Muscle of back (tissue), 11 donors: ENCODE measurements around the gene HMCN1. TPM values are rescaled to one million over a fixed set of nuclear protein-coding genes. Genes with fewer than 3 reads are reported as not detected.
A peak's percentile ranks its signal among the peaks of the same experiment; 100 is the strongest.

ENCODE experiments used
- DNase-seq, 3 donors: peaks; one replicate each; pipeline versions ENCODE4 v3.0.0 to v3.0.0-alpha.2; 2013
- polyA plus RNA-seq, 10 donors: library from polyadenylated mRNA; unstranded; fragments of 120-200 nt; gene quantifications; one replicate each; pipeline ENCODE4 v1.2.1, GENCODE V29; 2013; ENCODE audit not compliant: insufficient read length in 10 of 10

HMCN1 gene
- polyA plus RNA-seq, 10 donors = 7.7 to 23.8 (median 14.1) TPM

DNA sequence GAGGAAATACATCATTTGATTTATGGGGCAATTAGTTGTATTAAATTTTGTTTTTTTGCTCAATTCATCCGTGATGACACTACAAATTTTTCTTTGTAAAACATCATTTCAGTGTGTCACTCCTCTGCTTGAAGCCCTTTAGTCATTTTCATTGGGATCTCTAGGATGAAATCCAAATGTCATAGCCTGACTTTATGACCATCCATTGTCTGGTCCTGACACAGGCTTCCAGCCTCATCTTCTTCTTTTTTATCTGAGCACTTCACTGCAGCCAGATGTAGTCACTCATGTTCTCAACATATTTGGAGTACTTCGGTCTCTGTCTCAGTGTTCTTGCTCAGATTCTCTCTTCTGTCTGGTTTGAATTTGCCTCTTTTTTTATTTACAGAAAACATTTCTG lies 173.1 kb downstream of the HMCN1 start:
- DNase-seq = no peak

GRCh38 chr1:185911978-185912377 lies 177.8 kb downstream of the HMCN1 start:
- no peak for DNase-seq

DNA sequence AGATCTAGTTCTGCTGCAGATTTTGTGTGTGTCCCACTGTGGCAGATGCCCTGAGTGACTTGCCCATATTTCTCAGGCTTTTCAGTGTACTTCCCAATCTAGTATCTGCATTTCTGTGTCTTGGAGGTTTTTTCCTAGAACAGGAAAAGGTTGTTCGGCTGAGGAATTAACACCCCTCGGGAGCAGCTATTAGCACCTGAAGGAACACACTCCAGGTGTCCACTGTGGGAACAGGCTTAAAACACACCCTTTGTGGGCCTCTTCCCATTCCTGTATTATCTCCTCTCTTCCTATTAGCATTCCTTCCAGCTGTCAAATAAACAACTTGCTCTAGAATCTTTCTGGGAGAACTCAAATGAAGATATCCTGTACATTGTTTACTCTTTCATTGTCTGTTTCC lies 178.3 kb downstream of the HMCN1 start:
- DNase-seq = no peak

- DNase-seq = no peak
Measured at GRCh38 chr1:185914089-185914488, 179.9 kb downstream of the HMCN1 start.

- DNase-seq = no peak
Measured at GRCh38 chr1:185916861-185917260, 182.7 kb downstream of the HMCN1 start.

DNA sequence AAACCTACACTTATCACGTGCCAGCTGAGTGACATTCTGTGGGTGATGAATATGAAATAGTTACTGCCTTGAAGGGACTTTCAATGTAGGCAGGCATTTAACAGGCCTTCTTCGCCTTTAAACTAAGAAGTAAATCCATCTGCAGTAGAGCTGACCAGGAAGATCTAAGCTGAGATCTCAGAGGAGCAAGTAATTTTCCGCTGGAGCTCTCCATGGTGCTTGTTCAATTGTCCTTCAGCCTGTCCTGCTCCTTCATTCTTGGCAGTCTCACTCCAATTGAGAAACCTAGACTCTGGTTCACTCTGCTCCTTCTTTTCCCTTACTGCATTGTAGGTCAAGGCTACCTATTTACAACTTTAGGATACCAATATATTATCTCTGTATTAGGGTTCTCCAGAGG lies 183.5 kb downstream of the HMCN1 start:
- DNase-seq = peak in 2 of 3 donors; percentile 64 to 74

DNA sequence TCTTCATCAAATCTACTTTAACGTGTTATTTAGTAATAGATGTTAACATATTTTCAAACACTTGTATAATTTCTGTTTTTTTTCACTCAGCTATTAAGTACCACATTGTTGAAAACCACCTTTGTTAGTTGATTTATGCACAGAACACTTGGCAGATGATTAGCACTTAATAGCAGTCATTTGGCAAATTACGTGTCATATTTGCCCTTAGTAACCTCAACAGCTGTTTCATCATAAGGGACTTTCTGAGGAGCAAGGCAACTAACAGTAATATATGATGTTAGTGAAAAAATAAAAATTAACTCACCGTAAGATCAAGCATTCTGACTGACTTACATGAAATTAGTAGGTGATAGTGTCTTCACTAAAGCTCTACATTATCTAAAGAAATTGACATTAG lies 186.4 kb downstream of the HMCN1 start:
- no peak for DNase-seq

- DNase-seq = no peak
Measured at GRCh38 chr1:185921636-185922035, 187.4 kb downstream of the HMCN1 start.

DNA sequence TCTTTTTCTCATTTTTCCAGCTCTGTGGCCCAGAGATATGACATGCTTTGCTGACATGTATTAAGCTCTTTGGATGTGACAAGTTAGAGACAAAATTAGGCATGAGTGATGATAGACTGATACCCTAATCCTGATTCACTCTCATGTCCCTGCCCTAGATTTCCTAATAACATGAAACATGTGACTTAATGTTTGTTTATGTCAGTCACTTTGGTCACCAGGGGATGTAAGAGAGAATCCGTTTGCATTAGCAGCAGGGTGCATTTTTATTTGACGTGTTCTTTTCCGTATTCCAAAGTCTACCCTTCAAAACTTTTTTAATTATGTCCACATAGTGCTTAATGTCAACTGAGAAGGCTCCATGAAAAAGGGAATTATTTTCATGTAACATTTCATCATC lies 192.4 kb downstream of the HMCN1 start:
- DNase-seq = no peak

DNA sequence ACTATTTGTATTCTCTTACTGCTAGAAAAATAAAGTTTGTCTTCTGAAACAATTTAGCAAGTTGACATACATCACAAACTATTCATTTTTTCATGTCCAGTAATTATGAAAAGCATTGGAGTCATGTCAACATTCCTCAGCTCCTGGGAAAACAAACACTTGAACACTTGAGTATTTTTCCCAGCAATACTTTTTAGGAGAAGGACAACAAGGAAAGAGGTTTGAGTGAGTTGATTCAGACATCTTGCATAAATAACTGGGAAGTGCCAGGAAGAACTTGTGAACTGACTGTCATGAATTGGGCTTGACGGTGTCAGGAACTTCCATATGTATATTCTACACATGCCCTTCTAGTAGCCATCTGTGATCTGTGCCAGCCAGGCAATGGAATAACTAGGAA lies 195.6 kb downstream of the HMCN1 start:
- no peak for DNase-seq

GRCh38 chr1:185931438-185931837 lies 197.2 kb downstream of the HMCN1 start:
- DNase-seq = no peak

GRCh38 chr1:185933580-185933979 lies 199.4 kb downstream of the HMCN1 start:
- no peak for DNase-seq

GRCh38 chr1:185934476-185935189 lies 200.4 kb downstream of the HMCN1 start:
- DNase-seq = peak in 1 of 3 donors; percentile 52

- DNase-seq = no peak
Measured at GRCh38 chr1:185935360-185935759, 201.2 kb downstream of the HMCN1 start.

DNA sequence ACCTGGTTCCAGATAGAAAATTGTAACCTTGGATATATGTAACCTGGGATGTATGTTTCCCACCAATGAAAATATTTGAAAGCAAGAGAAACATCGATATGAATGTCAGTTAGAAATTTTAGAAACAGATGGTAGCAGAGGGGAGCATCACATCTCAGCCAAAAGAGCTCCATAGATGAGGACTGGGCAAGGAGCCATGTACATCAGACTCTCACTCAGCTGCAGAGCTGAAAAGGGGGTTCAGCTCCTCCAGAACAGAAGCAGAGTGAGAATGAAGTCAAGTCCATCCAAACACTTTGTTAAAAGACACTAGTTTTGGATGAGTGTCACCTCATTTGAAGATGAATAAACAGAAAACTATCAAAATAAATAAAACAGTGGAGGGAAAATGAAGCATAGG lies 202.4 kb downstream of the HMCN1 start:
- peak in 1 of 3 donors; percentile 52 for DNase-seq

GRCh38 chr1:185938396-185938795 lies 204.2 kb downstream of the HMCN1 start:
- DNase-seq = peak in 1 of 3 donors; percentile 46

GRCh38 chr1:185939142-185939541 lies 205.0 kb downstream of the HMCN1 start:
- DNase-seq = no peak

- DNase-seq = no peak
Measured at GRCh38 chr1:185942961-185943360, 208.8 kb downstream of the HMCN1 start.

DNA sequence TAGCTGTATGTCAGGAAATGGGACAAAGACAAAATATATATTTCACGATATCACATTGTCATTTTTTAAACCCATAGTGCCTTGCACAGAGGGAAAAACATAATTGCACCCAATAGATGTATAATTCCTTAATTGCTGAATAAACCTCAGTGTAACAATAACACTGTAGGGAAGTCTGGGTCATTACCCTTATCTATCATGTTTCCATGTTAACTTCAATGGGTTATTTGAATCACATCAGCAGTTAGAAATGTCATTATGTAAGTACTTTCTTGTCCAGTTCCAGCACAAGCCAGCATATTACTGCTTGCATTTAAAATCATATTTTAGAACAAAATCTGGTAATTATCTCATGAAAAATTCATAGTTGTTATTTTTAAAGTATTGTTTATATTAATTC lies 222.7 kb downstream of the HMCN1 start:
- no peak for DNase-seq

DNA sequence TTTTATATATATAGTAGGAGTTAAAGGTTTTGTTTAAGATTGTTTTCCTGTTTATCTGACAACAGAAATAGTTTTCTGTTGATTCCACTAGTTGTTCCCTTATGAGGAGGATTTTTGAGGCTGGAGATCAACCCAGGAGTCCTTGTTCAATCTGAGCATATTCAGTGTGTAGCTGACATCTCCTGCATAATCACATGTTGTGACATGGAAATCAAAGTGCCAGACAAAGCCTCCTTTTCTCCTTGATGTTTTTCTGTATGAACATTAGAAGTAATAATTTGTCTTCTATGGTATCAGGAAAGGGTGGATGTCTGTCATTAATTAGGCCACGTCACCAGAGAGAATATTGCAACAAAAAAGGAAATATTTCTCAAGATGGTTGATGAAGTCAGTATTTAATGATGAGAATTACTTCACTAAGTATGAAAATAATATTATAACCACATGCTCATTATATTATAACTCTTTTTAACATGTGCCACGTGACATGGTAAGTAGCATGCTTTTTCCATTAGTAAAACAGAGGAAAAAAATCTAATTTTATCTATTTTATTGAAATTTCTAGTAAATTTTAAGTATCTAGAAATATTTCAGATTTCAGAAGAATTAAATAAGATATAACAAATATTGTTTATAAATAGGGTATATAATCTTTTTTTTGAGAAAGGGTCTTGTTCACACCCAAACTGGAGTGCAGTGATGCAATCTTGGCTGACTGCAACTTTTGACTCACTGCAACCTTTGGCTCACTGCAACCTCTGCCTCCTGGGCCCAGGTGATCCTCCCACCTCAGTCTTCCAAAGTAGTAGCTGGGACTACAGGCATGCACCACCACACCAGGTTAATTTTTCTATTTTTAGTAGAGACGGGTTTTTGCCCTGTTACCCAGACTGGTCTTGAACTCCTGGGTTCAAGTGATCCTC lies 223.5 kb downstream of the HMCN1 start:
- DNase-seq = no peak

- DNase-seq = peak; percentile 79 to 89 (median 86)
Measured at GRCh38 chr1:185960422-185961321, 226.5 kb downstream of the HMCN1 start.

DNA sequence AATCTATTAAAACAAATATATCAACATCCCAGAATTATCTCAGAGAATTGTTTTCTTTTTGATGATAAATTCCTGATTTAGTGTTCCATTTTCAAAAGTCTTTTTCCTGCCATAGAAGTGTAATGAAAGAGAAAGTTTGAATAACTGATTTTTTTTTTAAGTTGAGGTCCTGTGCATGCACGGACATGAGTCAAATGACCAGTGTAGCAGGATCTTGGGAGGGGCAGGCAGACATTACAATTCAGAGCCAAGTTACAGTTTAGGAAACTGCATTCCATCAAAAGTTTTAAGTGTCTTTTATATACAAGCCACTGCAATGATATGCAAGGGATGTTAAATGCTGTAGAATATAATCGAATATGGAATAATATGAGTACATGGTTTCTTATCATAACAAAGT lies 227.5 kb downstream of the HMCN1 start:
- DNase-seq = peak in 1 of 3 donors; percentile 43
